ENCODE data around the gene ATOSB. TPM values are rescaled to one million over a fixed set of nuclear protein-coding genes. Genes with fewer than 3 reads are reported as not detected.

Gene ATOSB
- total and polyA plus RNA-seq, 9 of the 15 experiments (the other 6 are each of a cell fraction or from before 2014, with no cell fraction given): 0.45 to 8.0 (median 4.2) TPM

DNA sequence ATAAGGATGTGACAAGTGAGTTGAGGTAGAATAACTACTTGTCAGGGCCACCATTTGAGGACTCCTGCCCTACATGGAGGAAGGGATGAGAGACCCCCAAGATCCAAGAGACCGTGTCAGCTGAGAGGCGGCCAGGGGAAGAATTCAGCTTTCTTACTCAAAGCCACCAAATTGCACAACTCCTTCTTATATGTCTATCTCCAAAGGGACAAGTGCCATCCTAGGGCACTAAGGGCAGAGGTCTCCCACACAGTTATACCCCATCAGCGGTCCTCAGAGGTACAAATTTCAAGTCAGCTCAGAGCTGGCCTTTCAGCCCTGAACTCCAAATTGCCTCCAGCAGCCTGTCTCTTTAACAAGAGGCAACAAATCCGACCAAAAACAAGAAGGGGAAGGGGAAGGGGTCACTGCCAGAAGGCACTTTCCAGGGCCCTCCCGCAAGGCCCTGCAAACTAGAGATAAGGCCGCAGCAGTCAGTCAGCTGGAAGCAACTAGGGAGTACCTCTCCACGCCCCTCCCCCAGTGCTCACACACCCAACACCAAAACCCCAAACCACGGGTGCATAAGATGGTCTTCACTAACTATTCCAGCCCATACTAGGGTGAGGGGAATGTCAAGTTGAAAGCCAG lies 6.6 kb downstream of the ATOSB start (continued):
- TF ChIP-seq CBFA2T3 (IDR thresholded peaks at IDR 0.05) (peak; percentile 96), RBBP5 (IDR thresholded peaks at IDR 0.05; ENCODE audit: borderline replicate concordance, insufficient read depth, low read length, poor library complexity, severe bottlenecking) (peak; percentile 72), BRD9 (IDR thresholded peaks at IDR 0.05; ENCODE audit: low read depth, partially characterized antibody) (no peak), ILF3 (IDR thresholded peaks at IDR 0.05; ENCODE audit: borderline replicate concordance) (no peak), ZC3H8 (IDR thresholded peaks at IDR 0.05) (no peak), NFYB (IDR thresholded peaks at IDR 0.05; ENCODE audit: extremely low read depth, insufficient read length) (no peak), SMC3 (conservative IDR thresholded peaks at IDR 0.05; ENCODE audit: insufficient read depth, low read depth, low read length) (no peak), RNF2 (IDR thresholded peaks at IDR 0.05) (peak; percentile 97)
- TF ChIP-seq, protein P1, sequence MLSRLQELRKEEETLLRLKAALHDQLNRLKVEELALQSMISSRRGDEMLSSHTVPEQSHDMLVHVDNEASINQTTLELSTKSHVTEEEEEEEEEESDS (CRISPR knock-in tag; IDR thresholded peaks at IDR 0.05): no peak
- TF ChIP-seq, protein P2, sequence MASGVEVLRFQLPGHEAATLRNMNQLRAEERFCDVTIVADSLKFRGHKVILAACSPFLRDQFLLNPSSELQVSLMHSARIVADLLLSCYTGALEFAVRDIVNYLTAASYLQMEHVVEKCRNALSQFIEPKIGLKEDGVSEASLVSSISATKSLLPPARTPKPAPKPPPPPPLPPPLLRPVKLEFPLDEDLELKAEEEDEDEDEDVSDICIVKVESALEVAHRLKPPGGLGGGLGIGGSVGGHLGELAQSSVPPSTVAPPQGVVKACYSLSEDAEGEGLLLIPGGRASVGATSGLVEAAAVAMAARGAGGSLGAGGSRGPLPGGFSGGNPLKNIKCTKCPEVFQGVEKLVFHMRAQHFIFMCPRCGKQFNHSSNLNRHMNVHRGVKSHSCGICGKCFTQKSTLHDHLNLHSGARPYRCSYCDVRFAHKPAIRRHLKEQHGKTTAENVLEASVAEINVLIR (CRISPR knock-in tag; IDR thresholded peaks at IDR 0.05): no peak
- TF ChIP-seq, protein P3, sequence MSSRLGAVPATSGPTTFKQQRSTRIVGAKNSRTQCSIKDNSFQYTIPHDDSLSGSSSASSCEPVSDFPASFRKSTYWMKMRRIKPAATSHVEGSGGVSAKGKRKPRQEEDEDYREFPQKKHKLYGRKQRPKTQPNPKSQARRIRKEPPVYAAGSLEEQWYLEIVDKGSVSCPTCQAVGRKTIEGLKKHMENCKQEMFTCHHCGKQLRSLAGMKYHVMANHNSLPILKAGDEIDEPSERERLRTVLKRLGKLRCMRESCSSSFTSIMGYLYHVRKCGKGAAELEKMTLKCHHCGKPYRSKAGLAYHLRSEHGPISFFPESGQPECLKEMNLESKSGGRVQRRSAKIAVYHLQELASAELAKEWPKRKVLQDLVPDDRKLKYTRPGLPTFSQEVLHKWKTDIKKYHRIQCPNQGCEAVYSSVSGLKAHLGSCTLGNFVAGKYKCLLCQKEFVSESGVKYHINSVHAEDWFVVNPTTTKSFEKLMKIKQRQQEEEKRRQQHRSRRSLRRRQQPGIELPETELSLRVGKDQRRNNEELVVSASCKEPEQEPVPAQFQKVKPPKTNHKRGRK (tag; IDR thresholded peaks at IDR 0.05): no peak
- TF ChIP-seq, protein P4, sequence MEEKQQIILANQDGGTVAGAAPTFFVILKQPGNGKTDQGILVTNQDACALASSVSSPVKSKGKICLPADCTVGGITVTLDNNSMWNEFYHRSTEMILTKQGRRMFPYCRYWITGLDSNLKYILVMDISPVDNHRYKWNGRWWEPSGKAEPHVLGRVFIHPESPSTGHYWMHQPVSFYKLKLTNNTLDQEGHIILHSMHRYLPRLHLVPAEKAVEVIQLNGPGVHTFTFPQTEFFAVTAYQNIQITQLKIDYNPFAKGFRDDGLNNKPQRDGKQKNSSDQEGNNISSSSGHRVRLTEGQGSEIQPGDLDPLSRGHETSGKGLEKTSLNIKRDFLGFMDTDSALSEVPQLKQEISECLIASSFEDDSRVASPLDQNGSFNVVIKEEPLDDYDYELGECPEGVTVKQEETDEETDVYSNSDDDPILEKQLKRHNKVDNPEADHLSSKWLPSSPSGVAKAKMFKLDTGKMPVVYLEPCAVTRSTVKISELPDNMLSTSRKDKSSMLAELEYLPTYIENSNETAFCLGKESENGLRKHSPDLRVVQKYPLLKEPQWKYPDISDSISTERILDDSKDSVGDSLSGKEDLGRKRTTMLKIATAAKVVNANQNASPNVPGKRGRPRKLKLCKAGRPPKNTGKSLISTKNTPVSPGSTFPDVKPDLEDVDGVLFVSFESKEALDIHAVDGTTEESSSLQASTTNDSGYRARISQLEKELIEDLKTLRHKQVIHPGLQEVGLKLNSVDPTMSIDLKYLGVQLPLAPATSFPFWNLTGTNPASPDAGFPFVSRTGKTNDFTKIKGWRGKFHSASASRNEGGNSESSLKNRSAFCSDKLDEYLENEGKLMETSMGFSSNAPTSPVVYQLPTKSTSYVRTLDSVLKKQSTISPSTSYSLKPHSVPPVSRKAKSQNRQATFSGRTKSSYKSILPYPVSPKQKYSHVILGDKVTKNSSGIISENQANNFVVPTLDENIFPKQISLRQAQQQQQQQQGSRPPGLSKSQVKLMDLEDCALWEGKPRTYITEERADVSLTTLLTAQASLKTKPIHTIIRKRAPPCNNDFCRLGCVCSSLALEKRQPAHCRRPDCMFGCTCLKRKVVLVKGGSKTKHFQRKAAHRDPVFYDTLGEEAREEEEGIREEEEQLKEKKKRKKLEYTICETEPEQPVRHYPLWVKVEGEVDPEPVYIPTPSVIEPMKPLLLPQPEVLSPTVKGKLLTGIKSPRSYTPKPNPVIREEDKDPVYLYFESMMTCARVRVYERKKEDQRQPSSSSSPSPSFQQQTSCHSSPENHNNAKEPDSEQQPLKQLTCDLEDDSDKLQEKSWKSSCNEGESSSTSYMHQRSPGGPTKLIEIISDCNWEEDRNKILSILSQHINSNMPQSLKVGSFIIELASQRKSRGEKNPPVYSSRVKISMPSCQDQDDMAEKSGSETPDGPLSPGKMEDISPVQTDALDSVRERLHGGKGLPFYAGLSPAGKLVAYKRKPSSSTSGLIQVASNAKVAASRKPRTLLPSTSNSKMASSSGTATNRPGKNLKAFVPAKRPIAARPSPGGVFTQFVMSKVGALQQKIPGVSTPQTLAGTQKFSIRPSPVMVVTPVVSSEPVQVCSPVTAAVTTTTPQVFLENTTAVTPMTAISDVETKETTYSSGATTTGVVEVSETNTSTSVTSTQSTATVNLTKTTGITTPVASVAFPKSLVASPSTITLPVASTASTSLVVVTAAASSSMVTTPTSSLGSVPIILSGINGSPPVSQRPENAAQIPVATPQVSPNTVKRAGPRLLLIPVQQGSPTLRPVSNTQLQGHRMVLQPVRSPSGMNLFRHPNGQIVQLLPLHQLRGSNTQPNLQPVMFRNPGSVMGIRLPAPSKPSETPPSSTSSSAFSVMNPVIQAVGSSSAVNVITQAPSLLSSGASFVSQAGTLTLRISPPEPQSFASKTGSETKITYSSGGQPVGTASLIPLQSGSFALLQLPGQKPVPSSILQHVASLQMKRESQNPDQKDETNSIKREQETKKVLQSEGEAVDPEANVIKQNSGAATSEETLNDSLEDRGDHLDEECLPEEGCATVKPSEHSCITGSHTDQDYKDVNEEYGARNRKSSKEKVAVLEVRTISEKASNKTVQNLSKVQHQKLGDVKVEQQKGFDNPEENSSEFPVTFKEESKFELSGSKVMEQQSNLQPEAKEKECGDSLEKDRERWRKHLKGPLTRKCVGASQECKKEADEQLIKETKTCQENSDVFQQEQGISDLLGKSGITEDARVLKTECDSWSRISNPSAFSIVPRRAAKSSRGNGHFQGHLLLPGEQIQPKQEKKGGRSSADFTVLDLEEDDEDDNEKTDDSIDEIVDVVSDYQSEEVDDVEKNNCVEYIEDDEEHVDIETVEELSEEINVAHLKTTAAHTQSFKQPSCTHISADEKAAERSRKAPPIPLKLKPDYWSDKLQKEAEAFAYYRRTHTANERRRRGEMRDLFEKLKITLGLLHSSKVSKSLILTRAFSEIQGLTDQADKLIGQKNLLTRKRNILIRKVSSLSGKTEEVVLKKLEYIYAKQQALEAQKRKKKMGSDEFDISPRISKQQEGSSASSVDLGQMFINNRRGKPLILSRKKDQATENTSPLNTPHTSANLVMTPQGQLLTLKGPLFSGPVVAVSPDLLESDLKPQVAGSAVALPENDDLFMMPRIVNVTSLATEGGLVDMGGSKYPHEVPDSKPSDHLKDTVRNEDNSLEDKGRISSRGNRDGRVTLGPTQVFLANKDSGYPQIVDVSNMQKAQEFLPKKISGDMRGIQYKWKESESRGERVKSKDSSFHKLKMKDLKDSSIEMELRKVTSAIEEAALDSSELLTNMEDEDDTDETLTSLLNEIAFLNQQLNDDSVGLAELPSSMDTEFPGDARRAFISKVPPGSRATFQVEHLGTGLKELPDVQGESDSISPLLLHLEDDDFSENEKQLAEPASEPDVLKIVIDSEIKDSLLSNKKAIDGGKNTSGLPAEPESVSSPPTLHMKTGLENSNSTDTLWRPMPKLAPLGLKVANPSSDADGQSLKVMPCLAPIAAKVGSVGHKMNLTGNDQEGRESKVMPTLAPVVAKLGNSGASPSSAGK (IDR thresholded peaks at IDR 0.05): no peak
